ENCODE measurements around the gene RBP3.

Gene RBP3

GRCh38 chr10:47405857-47406547 is 57.8 kb downstream of the RBP3 start:
- TF ChIP-seq RARB (CRISPR knock-in tag; IDR thresholded peaks at IDR 0.05) (no peak), POU6F1 (CRISPR knock-in tag; IDR thresholded peaks at IDR 0.05; ENCODE audit: borderline replicate concordance, low read depth) (no peak), ZNF8 (CRISPR knock-in tag; IDR thresholded peaks at IDR 0.05) (no peak), ISL1 (CRISPR knock-in tag; IDR thresholded peaks at IDR 0.05) (no peak), ZNF70 (CRISPR knock-in tag; IDR thresholded peaks at IDR 0.05) (no peak)
- ATAC-seq, result no peak

GRCh38 chr10:47406548-47406869 is 58.3 kb downstream of the RBP3 start:
- no peak for TF ChIP-seq TOX (CRISPR knock-in tag; IDR thresholded peaks at IDR 0.05; ENCODE audit: borderline replicate concordance)
- no peak for TF ChIP-seq CSRNP3 (CRISPR knock-in tag; IDR thresholded peaks at IDR 0.05)
- no peak for TF ChIP-seq PATZ1 (CRISPR knock-in tag; IDR thresholded peaks at IDR 0.05; ENCODE audit: borderline replicate concordance)
- no peak for TF ChIP-seq POU6F1 (CRISPR knock-in tag; IDR thresholded peaks at IDR 0.05; ENCODE audit: borderline replicate concordance, low read depth)
- no peak for TF ChIP-seq RARB (CRISPR knock-in tag; IDR thresholded peaks at IDR 0.05)
- TF ChIP-seq TSHZ2 (CRISPR knock-in tag; IDR thresholded peaks at IDR 0.05), result no peak
- no peak for TF ChIP-seq SNAI2 (CRISPR knock-in tag; IDR thresholded peaks at IDR 0.05)
- TF ChIP-seq ISL1 (CRISPR knock-in tag; IDR thresholded peaks at IDR 0.05), result no peak
- TF ChIP-seq ZFP30 (CRISPR knock-in tag; IDR thresholded peaks at IDR 0.05), result no peak
- no peak for TF ChIP-seq ESRRG (CRISPR knock-in tag; IDR thresholded peaks at IDR 0.05)
- no peak for TF ChIP-seq ZNF565 (CRISPR knock-in tag; conservative IDR thresholded peaks at IDR 0.05; ENCODE audit: low read depth)
- no peak for TF ChIP-seq ARNTL (CRISPR knock-in tag; IDR thresholded peaks at IDR 0.05; ENCODE audit: borderline replicate concordance, low read depth)

GRCh38 chr10:47406870-47407691 is 58.9 kb downstream of the RBP3 start:
- TF ChIP-seq RARB (CRISPR knock-in tag; IDR thresholded peaks at IDR 0.05) (no peak), ZNF8 (CRISPR knock-in tag; IDR thresholded peaks at IDR 0.05) (no peak), ZNF565 (CRISPR knock-in tag; conservative IDR thresholded peaks at IDR 0.05; ENCODE audit: low read depth) (no peak), PATZ1 (CRISPR knock-in tag; IDR thresholded peaks at IDR 0.05; ENCODE audit: borderline replicate concordance) (no peak), PPARA (CRISPR knock-in tag; IDR thresholded peaks at IDR 0.05; ENCODE audit: borderline replicate concordance) (no peak), ESRRG (CRISPR knock-in tag; IDR thresholded peaks at IDR 0.05) (no peak), CSRNP3 (CRISPR knock-in tag; IDR thresholded peaks at IDR 0.05) (no peak), ZFP30 (CRISPR knock-in tag; IDR thresholded peaks at IDR 0.05) (no peak)
- ATAC-seq, result peak; percentile 54

More at GRCh38 chr10:47406548-47406869, 58.3 kb downstream of the RBP3 start:
- no peak for ATAC-seq

Data from SK-N-SH treated with all-trans-retinoic acid at 6 μM for 48 hours (cell line).